GM21390 (cell line): Measurements from ENCODE around the gene CD274.
"Not testable (repeated sequence)": the region's sequence is repeated elsewhere in the genome, so short reads cannot be mapped to it uniquely, and the experiment has no call there.

Source experiments
- ATAC-seq: cut with Tn5 transposase; IDR thresholded peaks from one replicate; pipeline ENCODE4 v1.9.1; 2021; ENCODE audit not compliant: unreplicated experiment

The CD274 gene

GRCh38 chr9:5460157-5460556 lies 9.8 kb downstream of the CD274 start:
- no peak for ATAC-seq

GRCh38 chr9:5464831-5465330 lies 14.5 kb downstream of the CD274 start:
- not testable (repeated sequence) for ATAC-seq

- ATAC-seq = no peak
Measured at GRCh38 chr9:5466005-5466404, 15.7 kb downstream of the CD274 start.

GRCh38 chr9:5466766-5467165 lies 16.4 kb downstream of the CD274 start:
- ATAC-seq = no peak

GRCh38 chr9:5468850-5469249 lies 18.5 kb downstream of the CD274 start:
- no peak for ATAC-seq

GRCh38 chr9:5470122-5470521 lies 19.8 kb downstream of the CD274 start:
- ATAC-seq = no peak

GRCh38 chr9:5470816-5471215 lies 20.5 kb downstream of the CD274 start:
- no peak for ATAC-seq

- ATAC-seq = not testable (repeated sequence)
Measured at GRCh38 chr9:5475611-5476010, 25.3 kb downstream of the CD274 start.

GRCh38 chr9:5478206-5478605 lies 27.9 kb downstream of the CD274 start:
- ATAC-seq = no peak

GRCh38 chr9:5479994-5480694 lies 29.8 kb downstream of the CD274 start:
- peak; percentile 49 for ATAC-seq

- no peak for ATAC-seq
Measured at GRCh38 chr9:5480919-5481318, 30.6 kb downstream of the CD274 start.

- ATAC-seq = no peak
Measured at GRCh38 chr9:5481322-5482040, 31.1 kb downstream of the CD274 start.

GRCh38 chr9:5482194-5482593 lies 31.9 kb downstream of the CD274 start:
- no peak for ATAC-seq

GRCh38 chr9:5483306-5483705 lies 33.0 kb downstream of the CD274 start:
- no peak for ATAC-seq

GRCh38 chr9:5485378-5486085 lies 35.2 kb downstream of the CD274 start:
- no peak for ATAC-seq

GRCh38 chr9:5486988-5487387 lies 36.6 kb downstream of the CD274 start:
- ATAC-seq = no peak

GRCh38 chr9:5488221-5489008 lies 38.1 kb downstream of the CD274 start:
- ATAC-seq = no peak

GRCh38 chr9:5489630-5490490 lies 39.5 kb downstream of the CD274 start:
- ATAC-seq = no peak

- ATAC-seq = peak; percentile 26
Measured at GRCh38 chr9:5492965-5493678, 42.8 kb downstream of the CD274 start.
